Measurements from ENCODE around the gene LRAT.

The LRAT gene

DNA sequence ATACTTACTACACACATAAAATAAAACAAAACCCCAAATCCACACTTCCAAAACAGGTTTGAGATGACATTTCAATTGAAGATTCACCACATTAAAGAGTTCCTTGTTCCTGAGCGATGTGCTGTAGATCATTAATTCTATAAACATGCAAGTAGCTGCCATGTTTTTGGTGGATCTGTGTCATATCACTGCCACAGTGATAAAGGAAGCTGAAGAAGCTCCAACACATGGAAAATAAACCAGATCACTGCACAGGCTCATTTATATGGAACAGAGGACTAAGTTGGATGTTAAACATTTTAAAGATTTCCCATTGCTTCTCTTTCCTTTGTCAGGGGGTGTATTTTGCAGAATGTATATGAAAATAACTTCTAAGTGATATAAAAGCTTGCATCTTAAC, 34.5 kb downstream of the LRAT start:
- DNase-seq: no peak

DNA sequence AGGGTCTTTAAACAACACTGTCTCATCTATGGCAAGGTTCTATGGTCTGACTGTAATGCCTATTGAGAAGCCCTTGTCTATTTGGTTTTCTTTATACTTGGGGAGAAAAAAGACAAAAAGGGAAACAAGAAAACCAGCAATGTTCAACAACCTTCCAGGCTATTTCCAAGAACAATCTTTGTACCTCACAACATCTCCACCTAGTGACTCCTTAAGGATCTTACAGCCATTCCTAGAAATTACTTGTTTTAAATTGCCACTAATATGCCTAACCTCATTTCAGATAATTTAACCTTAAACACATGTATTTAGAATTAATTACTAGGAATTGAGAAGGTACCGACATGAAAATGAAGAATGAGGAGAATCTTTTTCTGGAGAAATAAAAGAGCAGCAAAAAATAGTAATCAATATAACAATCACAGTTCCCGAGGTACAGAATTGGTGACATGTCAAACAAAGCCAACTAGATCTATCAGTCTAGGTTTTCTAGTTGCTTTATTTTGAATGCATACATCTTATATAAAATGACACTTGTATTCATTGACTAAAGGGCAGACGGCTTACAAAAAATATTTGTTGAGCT, 35.7 kb downstream of the LRAT start:
- peak in 1 of 2 experiments; percentile 10 for DNase-seq

DNA sequence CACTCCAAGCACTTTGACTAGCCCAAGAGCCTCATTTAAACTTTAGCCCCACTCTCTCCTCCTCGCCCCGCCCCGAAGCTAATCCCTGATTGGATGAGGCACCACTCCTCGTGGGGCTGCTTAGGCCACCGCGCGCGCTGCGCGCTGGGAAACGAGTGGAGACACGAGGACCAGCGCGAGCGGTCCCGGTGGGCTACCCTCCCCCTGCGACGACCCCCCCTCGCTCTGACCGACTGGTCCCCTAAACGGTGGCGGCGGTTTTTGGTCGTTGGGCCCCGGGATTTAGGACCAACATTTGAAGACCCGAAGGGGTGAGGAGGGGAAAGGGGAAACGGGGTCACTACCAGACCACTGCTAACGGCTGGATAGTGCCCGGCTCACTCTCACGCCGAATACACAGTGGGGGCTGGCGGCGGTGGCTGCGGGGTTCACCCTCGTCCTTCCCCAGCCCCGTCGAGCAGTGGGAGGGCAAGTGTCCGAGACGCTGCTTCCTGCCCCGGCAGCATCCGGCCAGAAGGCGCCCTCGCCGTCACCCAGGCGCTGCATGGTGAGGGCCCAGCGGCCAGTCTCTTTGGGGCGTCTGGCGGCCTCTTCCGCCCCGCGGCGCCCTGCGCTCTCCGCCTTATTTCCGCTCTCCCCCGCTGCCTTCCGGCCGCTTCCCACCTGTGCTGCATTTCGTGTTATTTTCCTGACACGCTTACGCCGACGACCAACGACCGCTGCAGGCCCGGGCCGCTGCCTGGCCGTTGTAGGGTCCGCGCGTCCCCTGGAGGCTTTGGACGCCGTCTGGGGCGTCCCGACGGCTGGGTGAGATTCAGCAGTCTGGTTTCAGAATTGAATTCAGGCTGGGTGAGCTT, 37.6 kb downstream of the LRAT start, which contains the start of gene RBM46:
RBM46 (plus strand) TSS at position 147 of the 857 bp plus-strand sequence. CDS start 15,481 bp downstream, outside the sequence.
- DNase-seq: no peak

DNA sequence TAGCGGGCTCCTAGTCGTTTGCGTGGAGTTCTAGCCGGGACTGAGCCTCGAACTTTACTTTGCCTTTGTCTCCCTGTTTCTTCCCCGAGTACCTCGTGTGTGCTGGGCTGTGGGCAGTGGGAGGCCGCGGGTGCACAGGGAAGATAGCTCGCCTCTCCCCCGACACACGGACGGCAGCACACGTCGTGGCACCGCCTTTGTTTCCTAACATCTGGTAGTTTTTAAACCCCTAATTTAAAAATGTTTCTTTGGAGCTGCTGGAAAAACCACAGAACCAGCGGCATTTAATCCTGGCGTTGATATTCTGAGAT, 38.1 kb downstream of the LRAT start:
- no peak for DNase-seq
